Glomerular visceral epithelial cell (primary cell): ENCODE measurements around the gene PRAMEF9.
"Not testable (repeated sequence)": the region's sequence is repeated elsewhere in the genome, so short reads cannot be mapped to it uniquely, and the experiment has no call there.

Source experiments
- DNase-seq: peaks from one replicate; pipeline ENCODE4 v3.0.0-alpha.2; 2016; ENCODE audit errors: extremely low spot score

The PRAMEF9 gene

GRCh38 chr1:13171548-13171947, at the start of gene PRAMEF9:
TSS of gene PRAMEF9 (plus strand) at chr1:13171848. CDS start at chr1:13175281, 3,433 bp downstream.
- DNase-seq, result not testable (repeated sequence)

DNA sequence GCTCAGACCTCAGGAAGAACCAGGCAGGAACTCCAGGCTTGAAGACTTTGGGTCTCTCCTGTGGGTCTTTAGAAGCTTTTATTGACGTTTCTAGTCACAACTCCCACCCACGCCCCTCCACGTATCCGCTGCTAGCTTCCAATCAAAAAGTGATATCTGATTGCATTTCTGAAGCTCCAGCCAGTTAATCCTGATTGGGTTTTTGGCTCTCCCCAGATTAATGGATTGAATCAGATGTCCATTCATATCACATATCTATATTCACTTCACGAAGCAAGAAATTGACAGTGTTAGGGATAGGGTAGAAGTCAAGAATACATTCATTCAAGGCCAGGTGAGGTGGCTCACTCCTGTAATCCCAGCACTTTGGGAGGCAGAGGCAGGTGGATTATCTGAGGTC, 15.7 kb upstream of the PRAMEF9 start, which contains the start of gene PRAMEF26:
PRAMEF26 (minus strand) TSS at position 101 of the 400 bp plus-strand sequence. CDS start 2,914 bp downstream, outside the sequence.
- DNase-seq, result not testable (repeated sequence)

GRCh38 chr1:13165531-13165930, 6.1 kb upstream of the PRAMEF9 start, which contains the start of gene HNRNPCL4:
TSS of gene HNRNPCL4 (minus strand) at chr1:13165631. CDS start at chr1:13165467, 164 bp downstream.
- not testable (repeated sequence) for DNase-seq

- DNase-seq, result not testable (repeated sequence)
Measured at GRCh38 chr1:13201309-13201708, 29.7 kb downstream of the PRAMEF9 start, which contains the start of gene PRAMEF13. TSS of gene PRAMEF13 (minus strand) at chr1:13201409. CDS start at chr1:13199589, 1,820 bp downstream.

DNA sequence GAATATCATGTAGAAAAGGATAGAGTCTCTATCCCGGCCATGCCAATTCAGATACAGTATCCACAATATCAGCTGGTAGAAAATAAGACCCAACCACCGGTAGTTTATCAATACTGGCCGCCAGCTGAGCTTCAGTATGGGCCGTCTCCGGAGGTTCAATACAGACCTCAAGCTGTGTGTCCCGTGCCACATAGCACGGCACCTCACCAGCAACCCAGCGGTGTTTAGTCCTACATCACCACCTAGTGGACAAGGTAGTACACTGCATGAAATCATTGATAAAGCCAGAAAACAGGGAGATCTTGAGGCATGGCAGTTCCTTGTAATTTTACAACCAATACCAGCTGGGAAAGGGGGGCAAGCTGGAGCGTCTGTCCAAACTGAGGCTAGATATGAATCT, 37.1 kb downstream of the PRAMEF9 start:
- not testable (repeated sequence) for DNase-seq

GRCh38 chr1:13216619-13217018, 45.0 kb downstream of the PRAMEF9 start:
- not testable (repeated sequence) for DNase-seq

GRCh38 chr1:13219203-13219602, 47.6 kb downstream of the PRAMEF9 start:
- not testable (repeated sequence) for DNase-seq

GRCh38 chr1:13222788-13223187, 51.1 kb downstream of the PRAMEF9 start:
- DNase-seq, result not testable (repeated sequence)

DNA sequence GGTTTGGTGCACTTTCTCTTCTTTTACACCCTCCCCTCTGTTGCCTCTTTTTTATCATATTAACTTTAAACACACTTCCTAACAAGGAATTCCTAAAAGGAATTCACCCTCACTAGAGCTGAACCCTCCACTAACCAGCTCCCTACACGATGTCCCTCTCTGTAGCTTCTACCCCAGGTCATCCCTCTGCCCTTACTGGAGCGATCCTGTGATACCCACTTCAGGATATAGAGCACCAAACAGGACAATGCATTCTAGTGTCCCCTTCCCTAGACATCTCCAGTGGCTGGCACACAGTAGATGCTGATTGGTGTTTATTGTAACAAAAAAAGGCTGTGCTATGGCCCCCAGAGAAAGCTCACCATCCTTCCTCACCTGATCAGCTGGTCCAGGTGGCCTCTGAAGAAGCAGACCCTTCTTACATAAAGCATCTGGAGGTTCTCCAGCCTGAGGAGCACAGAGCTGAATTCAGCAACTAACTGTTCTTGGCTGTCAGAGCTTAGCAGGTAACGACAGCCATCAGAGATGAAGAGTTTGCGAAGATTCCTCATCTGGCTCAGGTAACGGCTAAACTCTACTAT, 52.9 kb downstream of the PRAMEF9 start:
- no peak for DNase-seq

DNA sequence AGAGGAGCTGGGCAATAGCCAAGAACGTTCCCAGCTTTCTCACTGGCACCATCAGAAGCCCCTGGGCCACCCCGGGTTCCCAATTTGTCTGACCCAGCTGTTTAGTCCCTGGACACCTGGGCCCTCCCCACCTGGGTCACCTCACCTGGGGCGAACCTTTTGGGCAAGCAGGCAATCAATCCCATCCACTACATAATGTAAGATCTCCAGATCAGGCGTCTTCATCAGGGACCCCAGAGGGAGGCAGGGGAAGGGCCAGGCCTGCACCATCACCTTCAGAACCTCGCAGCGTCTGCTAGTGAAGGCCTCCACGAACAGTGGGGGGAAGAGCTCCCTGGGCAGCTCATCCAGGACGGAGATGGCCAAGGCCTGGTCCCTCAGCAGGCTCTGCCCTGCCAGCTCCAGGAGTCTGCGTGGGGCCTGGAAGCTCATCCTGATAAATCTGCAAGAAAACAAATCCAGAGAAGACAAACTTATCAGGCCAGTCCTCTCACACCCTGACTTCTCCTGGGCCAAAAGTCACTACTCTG, 54.1 kb downstream of the PRAMEF9 start, which contains the start of gene PRAMEF18:
PRAMEF18 (minus strand) TSS at position 480 of the 530 bp plus-strand sequence; CDS start at position 432, 48 bp downstream.
- DNase-seq, result not testable (repeated sequence)

DNA sequence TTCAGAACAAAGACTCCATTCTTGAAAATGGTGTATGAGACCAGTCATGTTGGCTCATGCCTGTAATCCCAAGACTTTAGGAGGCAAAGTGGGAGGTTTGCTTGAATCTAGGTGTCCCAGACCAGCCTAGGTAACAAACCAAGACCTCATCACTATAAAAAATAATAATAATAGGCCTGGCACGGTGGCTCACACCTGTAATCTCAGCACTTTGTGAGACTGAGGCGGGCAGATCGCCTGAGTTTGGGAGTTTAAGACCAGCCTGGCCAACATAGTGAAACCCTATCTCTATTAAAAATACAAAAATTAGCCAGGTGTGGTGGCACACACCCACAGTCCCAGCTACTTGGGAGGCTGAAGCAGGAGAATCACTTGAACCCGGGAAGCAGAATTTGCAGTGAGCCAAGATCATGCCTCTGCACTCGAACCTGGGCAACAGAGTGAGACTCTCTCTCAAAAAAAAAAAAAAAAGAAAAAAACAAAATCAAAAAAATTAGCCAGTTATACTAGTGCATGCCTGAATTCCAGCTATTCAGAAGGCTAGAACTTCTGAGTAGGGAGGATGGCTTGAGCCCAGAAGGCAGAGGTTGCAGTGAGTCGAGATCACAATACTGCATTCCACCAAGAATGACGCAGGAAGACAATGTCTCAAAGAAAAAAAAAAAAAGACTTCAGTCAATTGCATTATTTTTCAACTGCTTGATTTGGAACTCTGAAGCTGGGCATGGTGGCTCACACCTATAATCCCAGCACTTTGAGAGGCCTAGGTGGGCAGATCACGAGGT, 55.8 kb downstream of the PRAMEF9 start:
- not testable (repeated sequence) for DNase-seq

DNA sequence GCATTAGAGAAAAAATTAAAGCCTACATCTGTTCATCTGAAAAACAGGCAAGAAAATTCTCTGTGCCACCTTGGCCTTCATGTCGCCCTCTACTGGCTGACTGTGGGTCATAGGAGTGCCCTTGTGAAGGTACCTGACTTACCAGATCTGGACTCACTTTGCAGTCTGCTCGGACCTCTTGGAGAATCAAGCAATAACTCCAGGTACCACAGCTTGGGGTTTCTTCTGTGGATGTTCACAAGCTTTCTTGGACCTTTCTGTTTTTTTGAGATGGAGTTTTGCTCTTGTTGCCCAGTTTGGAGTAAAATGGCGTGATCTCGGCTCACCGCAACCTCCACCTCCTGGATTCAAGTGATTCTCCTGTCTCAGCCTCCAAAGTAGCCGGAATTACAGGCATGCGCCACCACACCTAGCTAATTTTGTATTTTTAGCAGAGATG, 56.7 kb downstream of the PRAMEF9 start:
- DNase-seq, result no peak
